ENCODE data around the gene EPHB2. TPM values are rescaled to one million over a fixed set of nuclear protein-coding genes. Genes with fewer than 3 reads are reported as not detected.

The EPHB2 gene
- total and polyA plus RNA-seq, 2 of the 4 experiments (the other 2 are of a cell fraction), result 52.3 to 58.8 TPM

GRCh38 chr1:22688466-22688865, 22.2 kb upstream of the EPHB2 start:
- Histone ChIP-seq H3K4me2 (ENCODE audit: low read depth, low read length) (no peak overlapping the region), H4K8ac (ENCODE audit: low read depth in 2 of 2, low read length in 2 of 2) (no peak overlapping the region), H2BK5ac (ENCODE audit: low read depth, low read length, poor library complexity, severe bottlenecking) (no peak overlapping the region), H3K4me3 (ENCODE audit: insufficient read depth, low read depth, low read length) (no peak overlapping the region), H2BK120ac (ENCODE audit: low read depth, low read length) (peak overlapping the region; percentile 51; the same call in 1 of the 2 replicates), H3K14ac (replicated peaks; ENCODE audit: low read depth, low read length) (no peak overlapping the region), H3K79me1 (ENCODE audit: low read depth in 1 of 2, low read length in 2 of 2) (no peaks in the 10 kb centered on the region), H2BK15ac (ENCODE audit: low read depth, low read length) (no peak overlapping the region), H3K27me3 (ENCODE audit: control insufficient read depth, insufficient read depth, low read length) (peaks cover 4% of the 10 kb centered on the region; the same call in 1 of the 2 replicates), H4K91ac (ENCODE audit: insufficient read depth, low read depth, low read length) (no peak overlapping the region), H3K9me3 (ENCODE audit: control insufficient read depth, insufficient read depth, low read length) (no peaks in the 10 kb centered on the region), H3K23ac (ENCODE audit: low read depth, low read length) (no peak overlapping the region), H2AFZ (replicated peaks; ENCODE audit: low read length, poor library complexity) (no peak overlapping the region), H3K27ac (ENCODE audit: insufficient read depth, low read length) (no peak overlapping the region), H4K5ac (ENCODE audit: low read depth, low read length) (no peak overlapping the region), H2AK9ac (replicated peaks; ENCODE audit: low read depth, low read length, poor library complexity) (no peak overlapping the region), H3K18ac (ENCODE audit: low read depth, low read length) (no peak overlapping the region), H2BK20ac (ENCODE audit: low read depth, low read length) (no peak overlapping the region), H3K9me1 (ENCODE audit: insufficient read depth, low read length) (0 out of 2 replicates have a peak, but pooled peaks cover 5% of the 10 kb centered on the region), H3K4me1 (ENCODE audit: control insufficient read depth, insufficient read depth, low read length) (peaks cover 10% of the 10 kb centered on the region), H3K56ac (ENCODE audit: extremely low read depth, insufficient read depth, low read length) (no peak overlapping the region), H3K36me3 (ENCODE audit: control insufficient read depth, insufficient read depth, low read length) (no peaks in the 10 kb centered on the region), H3K4ac (ENCODE audit: low read depth, low read length) (no peak overlapping the region), H4K20me1 (ENCODE audit: insufficient read depth, low read length) (no peaks in the 10 kb centered on the region), H3K9ac (ENCODE audit: low read depth, low read length) (no peak overlapping the region), H2AK5ac (ENCODE audit: low read depth, low read length) (no peak overlapping the region)
- CTCF ChIA-PET, result no interaction called here
- DNase-seq, result no peak
- dilution Hi-C loops (cut with HindIII; ENCODE audit: low sequenced_read_pairs, unreplicated experiment), result no loop called here
- no peak for ATAC-seq (ENCODE audit: low read depth)
- BruUV-seq (replicated peaks), result no TSS peak
- TF ChIP-seq USF2 (IDR thresholded peaks at IDR 0.05; ENCODE audit: low read depth, low read length) (no peak), CTCF (conservative IDR thresholded peaks at IDR 0.05; ENCODE audit: low read depth, low read length) (no peak), POLR2A (IDR thresholded peaks at IDR 0.05; ENCODE audit: low read depth, low read length) (no peak), RCOR1 (IDR thresholded peaks at IDR 0.05; ENCODE audit: insufficient replicate concordance, low read length) (no peak), NFE2L2 (IDR thresholded peaks at IDR 0.05; ENCODE audit: low read depth, low read length) (no peak), ELK1 (IDR thresholded peaks at IDR 0.05; ENCODE audit: borderline replicate concordance, low read depth, low read length) (no peak), SMC3 (IDR thresholded peaks at IDR 0.05; ENCODE audit: low read depth, low read length) (no peak), MAZ (IDR thresholded peaks at IDR 0.05; ENCODE audit: borderline replicate concordance, low read depth, low read length) (no peak)
- in situ Hi-C loops (cut with MboI; ENCODE audit: low sequenced_read_pairs), result no loop called here
- POLR2A ChIA-PET (ENCODE audit: unreplicated experiment), result no interaction called here
- intact Hi-C loops (cut with micrococcal nuclease), result no loop called here

Measured in IMR-90 (cell line).